ENCODE data around the gene SUGCT. TPM values are rescaled to one million over a fixed set of nuclear protein-coding genes. Genes with fewer than 3 reads are reported as not detected.

The SUGCT gene
- total and polyA plus RNA-seq, 9 of the 15 experiments (the other 6 are each of a cell fraction or from before 2014, with no cell fraction given), result 0.58 to 2.5 (median 1.4) TPM

DNA sequence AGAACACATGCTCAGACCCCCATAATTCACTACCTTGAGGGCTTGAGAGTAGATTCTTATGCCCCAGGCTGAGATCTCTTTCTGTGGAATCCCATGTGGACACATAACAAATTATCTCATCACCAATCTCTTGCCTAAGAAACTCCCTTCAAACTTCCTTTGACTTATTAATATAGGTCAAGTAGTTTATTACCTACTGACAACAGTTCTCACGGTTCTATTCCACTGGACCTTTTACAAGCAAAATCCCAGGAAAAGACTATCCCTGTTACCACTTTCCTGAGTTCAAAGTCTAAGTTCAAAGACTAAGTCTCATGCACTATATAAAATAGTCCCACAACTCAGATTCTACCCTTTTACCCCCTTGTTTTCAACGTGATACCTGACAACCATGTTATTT is 754.7 kb downstream of the SUGCT start:
- Histone ChIP-seq H3K9me3 (replicated peaks; ENCODE audit: control insufficient read depth, insufficient read depth, low read depth, low read length) (no peaks in the 10 kb centered on the region), H3K79me2 (ENCODE audit: control insufficient read depth, insufficient read depth, low read length) (no peaks in the 10 kb centered on the region), H3K4me1 (replicated peaks in 1 of 2; ENCODE audit: control insufficient read depth in 2 of 2, insufficient read depth in 2 of 2, low read length in 2 of 2) (no peaks in the 10 kb centered on the region), H3K9me1 (ENCODE audit: control insufficient read depth, insufficient read depth, low read length) (no peaks in the 10 kb centered on the region), H3K27me3 (ENCODE audit: control insufficient read depth in 2 of 2, insufficient read depth in 2 of 2, low read length in 2 of 2) (no peaks in the 10 kb centered on the region), H3K27ac (ENCODE audit: extremely low read depth, low read depth, low read length) (no peak overlapping the region), H2AFZ (ENCODE audit: low read depth, low read length) (no peak overlapping the region), H3K4me3 (no peak overlapping the region), H4K20me1 (replicated peaks; ENCODE audit: control insufficient read depth, insufficient read depth, low read length) (no peaks in the 10 kb centered on the region), H3K4me2 (ENCODE audit: insufficient read depth, low read length) (no peak overlapping the region), H3K36me3 (ENCODE audit: control insufficient read depth, insufficient read depth, low read length) (no peaks in the 10 kb centered on the region), H3K9ac (ENCODE audit: insufficient read depth in 1 of 2, low read depth in 2 of 2, low read length in 2 of 2) (no peak overlapping the region)
- ChIA-PET CTCF (ENCODE audit: low intra/inter-chr PET ratio) (no interaction called here), POLR2A (no interaction called here)
- WGBS (ENCODE audit: insufficient coverage, low coverage, missing lambda C conversion rate), result 0% methylated on average over 2 of the region's 2 CpGs
- FAIRE-seq (no peak), DNase-seq (ENCODE audit: extremely low read depth in 1 of 4, low spot score in 3 of 4) (no peak), ATAC-seq (no peak)
- BruUV-seq (replicated peaks), result no TSS peak
- in situ Hi-C loops (cut with MboI), result no loop called here
- TF ChIP-seq PYGO2 (tag; IDR thresholded peaks at IDR 0.05) (no peak), BCL6 (CRISPR knock-in tag; IDR thresholded peaks at IDR 0.05) (no peak), HSF4 (CRISPR knock-in tag; IDR thresholded peaks at IDR 0.05; ENCODE audit: borderline replicate concordance) (no peak), ATF7 (IDR thresholded peaks at IDR 0.05) (no peak), HOXB6 (CRISPR knock-in tag; IDR thresholded peaks at IDR 0.05; ENCODE audit: borderline replicate concordance) (no peak), TRIM28 (IDR thresholded peaks at IDR 0.05) (no peak), ZNF586 (CRISPR knock-in tag; conservative IDR thresholded peaks at IDR 0.05) (no peak)
- TF ChIP-seq, protein P1, sequence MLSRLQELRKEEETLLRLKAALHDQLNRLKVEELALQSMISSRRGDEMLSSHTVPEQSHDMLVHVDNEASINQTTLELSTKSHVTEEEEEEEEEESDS (CRISPR knock-in tag; IDR thresholded peaks at IDR 0.05), result no peak
- TF ChIP-seq, protein P2, sequence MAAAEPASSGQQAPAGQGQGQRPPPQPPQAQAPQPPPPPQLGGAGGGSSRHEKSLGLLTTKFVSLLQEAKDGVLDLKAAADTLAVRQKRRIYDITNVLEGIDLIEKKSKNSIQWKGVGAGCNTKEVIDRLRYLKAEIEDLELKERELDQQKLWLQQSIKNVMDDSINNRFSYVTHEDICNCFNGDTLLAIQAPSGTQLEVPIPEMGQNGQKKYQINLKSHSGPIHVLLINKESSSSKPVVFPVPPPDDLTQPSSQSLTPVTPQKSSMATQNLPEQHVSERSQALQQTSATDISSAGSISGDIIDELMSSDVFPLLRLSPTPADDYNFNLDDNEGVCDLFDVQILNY (CRISPR knock-in tag; IDR thresholded peaks at IDR 0.05), result no peak
- intact Hi-C loops (cut with micrococcal nuclease), result no loop called here

Data from K562 (cell line).